Measurements from ENCODE around the gene PSAP. TPM values are rescaled to one million over a fixed set of nuclear protein-coding genes. Genes with fewer than 3 reads are reported as not detected.

The PSAP gene
- total RNA-seq, 1 donor from 2014 or later = 295 TPM

DNA sequence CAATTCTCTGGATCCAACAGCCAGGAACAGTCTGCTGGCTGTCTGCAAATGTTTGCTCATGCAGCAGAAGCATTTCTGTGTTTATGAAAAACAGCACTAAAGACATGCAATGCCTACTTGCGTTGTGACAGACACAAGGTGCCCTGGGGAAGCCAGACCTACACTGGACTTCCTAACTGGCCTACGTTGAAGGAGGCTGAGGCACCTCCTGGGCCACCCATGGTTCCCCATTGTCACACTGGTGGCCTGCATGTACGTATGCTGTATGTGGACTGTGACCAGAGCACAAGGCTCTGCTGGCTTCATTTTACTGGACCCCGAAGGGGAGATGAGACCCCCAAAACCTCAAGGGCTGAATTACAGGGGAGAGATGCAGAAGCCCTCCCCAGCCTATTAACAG, 27.7 kb downstream of the PSAP start:
- Mint-ChIP-seq H3K36me3 (ENCODE audit: low read depth) (peaks cover 6% of the 10 kb centered on the region), H3K27me3 (ENCODE audit: low read depth) (no peaks in the 10 kb centered on the region), H3K4me3 (no peak overlapping the region), H3K9me3 (no peaks in the 10 kb centered on the region), H3K27ac (ENCODE audit: unreplicated experiment) (peak overlapping the region; percentile 85), H3K4me1 (no peaks in the 10 kb centered on the region)
- TF ChIP-seq CTCF (conservative IDR thresholded peaks at IDR 0.05) = no peak
- no peak for DNase-seq (ENCODE audit: low read depth, low spot score)

- Mint-ChIP-seq H3K27ac (ENCODE audit: unreplicated experiment) (no peak overlapping the region), H3K9me3 (no peaks in the 10 kb centered on the region), H3K4me3 (no peak overlapping the region), H3K36me3 (ENCODE audit: low read depth) (peaks cover 6% of the 10 kb centered on the region), H3K27me3 (ENCODE audit: low read depth) (no peaks in the 10 kb centered on the region), H3K4me1 (no peaks in the 10 kb centered on the region)
- TF ChIP-seq CTCF (conservative IDR thresholded peaks at IDR 0.05) = no peak
- no peak for DNase-seq (ENCODE audit: low read depth, low spot score)
Observed at GRCh38 chr10:71821909-71822763, 28.9 kb downstream of the PSAP start.

GRCh38 chr10:71820966-71821365, 30.1 kb downstream of the PSAP start:
- Mint-ChIP-seq H3K27me3 (ENCODE audit: low read depth) (no peaks in the 10 kb centered on the region), H3K4me1 (no peaks in the 10 kb centered on the region), H3K27ac (ENCODE audit: unreplicated experiment) (no peak overlapping the region), H3K4me3 (no peak overlapping the region), H3K36me3 (ENCODE audit: low read depth) (peaks cover 8% of the 10 kb centered on the region), H3K9me3 (no peaks in the 10 kb centered on the region)
- no peak for TF ChIP-seq CTCF (conservative IDR thresholded peaks at IDR 0.05)
- DNase-seq (ENCODE audit: low read depth, low spot score) = no peak

- Mint-ChIP-seq H3K36me3 (ENCODE audit: low read depth) (peaks cover 13% of the 10 kb centered on the region), H3K4me1 (no peaks in the 10 kb centered on the region), H3K4me3 (no peak overlapping the region), H3K9me3 (no peaks in the 10 kb centered on the region), H3K27ac (ENCODE audit: unreplicated experiment) (no peak overlapping the region), H3K27me3 (ENCODE audit: low read depth) (no peaks in the 10 kb centered on the region)
- TF ChIP-seq CTCF (conservative IDR thresholded peaks at IDR 0.05) = no peak
- no peak for DNase-seq (ENCODE audit: low read depth, low spot score)
Observed at GRCh38 chr10:71819985-71820384, 31.1 kb downstream of the PSAP start.

DNA sequence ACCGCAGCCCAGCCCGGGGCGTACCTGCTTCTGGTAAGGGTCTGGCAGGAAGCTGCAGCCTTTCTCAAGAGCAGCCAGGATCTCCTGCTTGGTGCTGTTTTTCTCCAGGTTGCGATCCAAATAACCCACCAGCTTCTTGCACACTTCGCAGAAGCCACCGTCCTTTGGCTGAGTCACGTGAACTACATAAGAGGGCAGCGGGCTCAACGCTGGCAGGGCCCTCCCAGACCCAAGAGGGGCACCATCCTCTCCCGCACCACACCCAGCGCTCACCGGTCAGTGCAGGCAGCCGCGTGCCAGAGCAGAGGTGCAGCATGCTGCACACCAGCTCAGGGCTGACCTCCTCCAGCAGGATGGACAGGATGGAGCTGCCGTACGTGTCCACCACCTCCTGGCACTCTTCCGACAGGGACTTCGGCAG, 31.6 kb downstream of the PSAP start:
- no peaks in the 10 kb centered on the region for H3K4me1 Mint-ChIP-seq
- DNase-seq (ENCODE audit: low read depth, low spot score) = no peak
- no peak for TF ChIP-seq CTCF (conservative IDR thresholded peaks at IDR 0.05)
- H3K9me3 Mint-ChIP-seq = no peaks in the 10 kb centered on the region
- H3K27me3 Mint-ChIP-seq (ENCODE audit: low read depth) = no peaks in the 10 kb centered on the region
- peaks cover 13% of the 10 kb centered on the region for H3K36me3 Mint-ChIP-seq (ENCODE audit: low read depth)
- H3K27ac Mint-ChIP-seq (ENCODE audit: unreplicated experiment) = no peak overlapping the region
- H3K4me3 Mint-ChIP-seq = no peak overlapping the region

All from neural crest cell (in vitro differentiated cells).